ENCODE data around the gene ZNF20.

The ZNF20 gene

GRCh38 chr19:12113121-12113520 is 27.0 kb downstream of the ZNF20 start:
- Histone ChIP-seq H3K4me2 (ENCODE audit: low read depth, low read length, poor library complexity, severe bottlenecking) (no peak overlapping the region), H3K9me3 (ENCODE audit: insufficient read depth, low read depth, low read length) (no peaks in the 10 kb centered on the region; the same call in 1 of the 2 replicates), H3F3A (ENCODE audit: low read depth) (no peaks in the 10 kb centered on the region), H4K20me1 (ENCODE audit: insufficient read depth, low read length, poor library complexity, severe bottlenecking) (no peaks in the 10 kb centered on the region), H3K36me3 (ENCODE audit: insufficient read depth, low read length) (0 out of 2 replicates have a peak, but pooled peaks cover 2% of the 10 kb centered on the region), H3K9me2 (replicated peaks; ENCODE audit: low read depth, low read length) (no peaks in the 10 kb centered on the region), H3K9ac (ENCODE audit: low read depth, low read length, poor library complexity, severe bottlenecking) (no peak overlapping the region), H3K4me3 (ENCODE audit: low read length, poor library complexity, severe bottlenecking) (no peak overlapping the region), H2AFZ (ENCODE audit: low read length) (no peak overlapping the region), H3K79me2 (ENCODE audit: insufficient read depth, low read length) (no peaks in the 10 kb centered on the region), H3K4me1 (ENCODE audit: insufficient read depth, low read length, poor library complexity, severe bottlenecking) (no peaks in the 10 kb centered on the region), H3K27me3 (ENCODE audit: insufficient read depth, low read length, poor library complexity, severe bottlenecking) (no peaks in the 10 kb centered on the region)
- TF ChIP-seq CTCF (conservative IDR thresholded peaks at IDR 0.05; ENCODE audit: low read length): no peak

GRCh38 chr19:12112701-12113100 is 27.4 kb downstream of the ZNF20 start:
- H3K4me3 ChIP-seq (ENCODE audit: low read length, poor library complexity, severe bottlenecking): no peak overlapping the region
- no peak overlapping the region for H3K9ac ChIP-seq (ENCODE audit: low read depth, low read length, poor library complexity, severe bottlenecking)
- no peaks in the 10 kb centered on the region for H3K9me2 ChIP-seq (replicated peaks; ENCODE audit: low read depth, low read length)
- H3K9me3 ChIP-seq (ENCODE audit: insufficient read depth, low read depth, low read length): no peaks in the 10 kb centered on the region; the same call in 1 of the 2 replicates
- no peaks in the 10 kb centered on the region for H3F3A ChIP-seq (ENCODE audit: low read depth)
- H3K4me1 ChIP-seq (ENCODE audit: insufficient read depth, low read length, poor library complexity, severe bottlenecking): no peaks in the 10 kb centered on the region
- no peaks in the 10 kb centered on the region for H4K20me1 ChIP-seq (ENCODE audit: insufficient read depth, low read length, poor library complexity, severe bottlenecking)
- TF ChIP-seq CTCF (conservative IDR thresholded peaks at IDR 0.05; ENCODE audit: low read length): no peak
- TF ChIP-seq EZH2phosphoT487 (IDR thresholded peaks at IDR 0.05; ENCODE audit: borderline replicate concordance): no peak
- H3K27me3 ChIP-seq (ENCODE audit: insufficient read depth, low read length, poor library complexity, severe bottlenecking): no peaks in the 10 kb centered on the region
- H3K4me2 ChIP-seq (ENCODE audit: low read depth, low read length, poor library complexity, severe bottlenecking): no peak overlapping the region
- H3K79me2 ChIP-seq (ENCODE audit: insufficient read depth, low read length): no peaks in the 10 kb centered on the region
- H3K36me3 ChIP-seq (ENCODE audit: insufficient read depth, low read length): 0 out of 2 replicates have a peak, but pooled peaks cover 2% of the 10 kb centered on the region
- H2AFZ ChIP-seq (ENCODE audit: low read length): no peak overlapping the region

- H3K79me2 ChIP-seq (ENCODE audit: insufficient read depth, low read length): no peaks in the 10 kb centered on the region
- no peaks in the 10 kb centered on the region for H3K4me1 ChIP-seq (ENCODE audit: insufficient read depth, low read length, poor library complexity, severe bottlenecking)
- no peak overlapping the region for H3K4me3 ChIP-seq (ENCODE audit: low read length, poor library complexity, severe bottlenecking)
- H4K20me1 ChIP-seq (ENCODE audit: insufficient read depth, low read length, poor library complexity, severe bottlenecking): no peaks in the 10 kb centered on the region
- H3F3A ChIP-seq (ENCODE audit: low read depth): no peaks in the 10 kb centered on the region
- 0 out of 2 replicates have a peak, but pooled peaks cover 2% of the 10 kb centered on the region for H3K36me3 ChIP-seq (ENCODE audit: insufficient read depth, low read length)
- H3K27me3 ChIP-seq (ENCODE audit: insufficient read depth, low read length, poor library complexity, severe bottlenecking): no peaks in the 10 kb centered on the region
- H2AFZ ChIP-seq (ENCODE audit: low read length): no peak overlapping the region
- H3K9ac ChIP-seq (ENCODE audit: low read depth, low read length, poor library complexity, severe bottlenecking): no peak overlapping the region
- no peaks in the 10 kb centered on the region for H3K9me2 ChIP-seq (replicated peaks; ENCODE audit: low read depth, low read length)
- H3K9me3 ChIP-seq (ENCODE audit: insufficient read depth, low read depth, low read length): no peaks in the 10 kb centered on the region; the same call in 1 of the 2 replicates
- TF ChIP-seq EZH2phosphoT487 (IDR thresholded peaks at IDR 0.05; ENCODE audit: borderline replicate concordance): no peak
- TF ChIP-seq CTCF (conservative IDR thresholded peaks at IDR 0.05; ENCODE audit: low read length): no peak
- H3K4me2 ChIP-seq (ENCODE audit: low read depth, low read length, poor library complexity, severe bottlenecking): no peak overlapping the region
These were observed 28.1 kb downstream of the ZNF20 start for GRCh38 chr19:12111943-12112637.
